Stimulated activated CD8-positive, alpha-beta memory T cell treated with anti-CD3 and anti-CD28 coated beads, Interleukin-12 subunit alpha, Interleukin-12 subunit beta, amount 100 ng/mL, for 24 hours (primary cell): Measurements from ENCODE around the gene MRM2.

ENCODE experiments used
- DNase-seq: peaks from one replicate; pipeline ENCODE4 v3.0.0-alpha.2; 2020; ENCODE audit errors: extremely low read depth

The MRM2 gene

GRCh38 chr7:2203766-2204300 is 38.2 kb downstream of the MRM2 start:
- DNase-seq: no peak

GRCh38 chr7:2202901-2203765 is 38.9 kb downstream of the MRM2 start:
- DNase-seq: no peak

GRCh38 chr7:2202361-2202761 is 39.6 kb downstream of the MRM2 start:
- DNase-seq: no peak

- DNase-seq: no peak
These were observed 40.2 kb downstream of the MRM2 start for GRCh38 chr7:2201686-2202360.

- DNase-seq: no peak
These were observed 40.9 kb downstream of the MRM2 start for GRCh38 chr7:2201128-2201527.

GRCh38 chr7:2200584-2200980 is 41.4 kb downstream of the MRM2 start:
- DNase-seq: no peak

- DNase-seq: no peak
These were observed 41.9 kb downstream of the MRM2 start for GRCh38 chr7:2199956-2200583.

- no peak for DNase-seq
These were observed 42.5 kb downstream of the MRM2 start for GRCh38 chr7:2199528-2199927.

- no peak for DNase-seq
These were observed 43.2 kb downstream of the MRM2 start for GRCh38 chr7:2198760-2199159.

GRCh38 chr7:2198206-2198605 is 43.8 kb downstream of the MRM2 start:
- DNase-seq: no peak

GRCh38 chr7:2197436-2198155 is 44.4 kb downstream of the MRM2 start:
- DNase-seq: no peak

GRCh38 chr7:2196381-2197378 is 45.3 kb downstream of the MRM2 start:
- DNase-seq: no peak

- no peak for DNase-seq
These were observed 46.4 kb downstream of the MRM2 start for GRCh38 chr7:2195400-2196246.

- DNase-seq: no peak
These were observed 48.3 kb downstream of the MRM2 start for GRCh38 chr7:2193575-2194305.

- DNase-seq: no peak
These were observed 49.0 kb downstream of the MRM2 start for GRCh38 chr7:2192831-2193534.

- no peak for DNase-seq
These were observed 51.0 kb downstream of the MRM2 start for GRCh38 chr7:2191016-2191415.

- no peak for DNase-seq
These were observed 51.5 kb downstream of the MRM2 start for GRCh38 chr7:2190531-2190930.

- DNase-seq: no peak
These were observed 55.8 kb downstream of the MRM2 start for GRCh38 chr7:2186166-2186565.
